HG02884 (cell line): ENCODE measurements around the gene MYOC.
"Not testable (repeated sequence)": the region's sequence is repeated elsewhere in the genome, so short reads cannot be mapped to it uniquely, and the experiment has no call there.

Source experiments
- ATAC-seq: cut with Tn5 transposase; IDR thresholded peaks from one replicate; pipeline ENCODE4 v1.9.1; 2021; ENCODE audit warnings: mild to moderate bottlenecking, moderate library complexity; ENCODE audit not compliant: unreplicated experiment

Gene MYOC

GRCh38 chr1:171611306-171611705 lies 41.2 kb downstream of the MYOC start:
- no peak for ATAC-seq

GRCh38 chr1:171610385-171610784 lies 42.1 kb downstream of the MYOC start:
- ATAC-seq, result no peak

DNA sequence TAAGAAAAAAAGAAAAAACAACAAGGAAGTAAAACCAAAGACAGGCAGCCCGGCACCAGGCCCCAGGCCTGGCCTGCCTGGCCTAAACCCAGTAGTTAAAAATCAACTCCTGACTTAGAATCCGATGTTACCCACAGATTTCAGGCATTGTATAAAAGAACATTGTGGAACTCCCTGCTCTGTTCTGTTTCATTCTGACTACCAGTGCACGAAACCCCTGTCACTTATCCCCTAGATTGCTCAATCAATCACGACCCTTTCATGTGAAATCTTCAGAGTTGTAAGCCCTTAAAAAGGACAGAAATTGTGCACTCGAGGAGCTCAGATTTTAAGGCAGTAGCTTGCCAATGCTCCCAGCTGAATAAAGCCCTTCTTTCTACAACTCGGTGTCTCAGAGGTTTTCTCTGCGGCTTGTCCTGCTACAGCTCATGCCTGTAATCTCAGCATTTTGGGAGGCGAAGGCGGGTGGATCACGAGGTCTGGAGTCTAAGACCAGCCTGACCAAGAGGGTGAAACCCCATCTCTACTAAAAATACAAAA lies 46.0 kb downstream of the MYOC start:
- no peak for ATAC-seq

DNA sequence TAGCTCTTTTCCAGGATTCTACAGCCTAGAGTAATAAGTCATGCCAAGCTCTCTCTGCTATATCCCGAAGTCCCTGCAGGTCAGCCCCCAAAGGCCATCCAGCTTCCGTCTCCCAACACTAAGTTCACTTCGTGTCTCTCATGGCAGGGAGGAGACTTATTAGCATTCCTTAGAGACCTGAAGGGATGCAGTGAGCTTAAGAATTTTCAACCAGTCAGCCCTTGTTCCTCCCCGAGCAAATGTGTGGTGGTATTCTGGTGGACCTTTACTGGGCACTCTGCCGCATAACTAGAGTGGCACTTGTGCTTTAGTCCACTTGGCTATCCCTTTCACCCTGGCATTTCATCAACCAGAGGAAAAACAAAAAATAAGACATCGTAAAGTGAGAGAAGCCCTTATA lies 49.4 kb downstream of the MYOC start:
- not testable (repeated sequence) for ATAC-seq

DNA sequence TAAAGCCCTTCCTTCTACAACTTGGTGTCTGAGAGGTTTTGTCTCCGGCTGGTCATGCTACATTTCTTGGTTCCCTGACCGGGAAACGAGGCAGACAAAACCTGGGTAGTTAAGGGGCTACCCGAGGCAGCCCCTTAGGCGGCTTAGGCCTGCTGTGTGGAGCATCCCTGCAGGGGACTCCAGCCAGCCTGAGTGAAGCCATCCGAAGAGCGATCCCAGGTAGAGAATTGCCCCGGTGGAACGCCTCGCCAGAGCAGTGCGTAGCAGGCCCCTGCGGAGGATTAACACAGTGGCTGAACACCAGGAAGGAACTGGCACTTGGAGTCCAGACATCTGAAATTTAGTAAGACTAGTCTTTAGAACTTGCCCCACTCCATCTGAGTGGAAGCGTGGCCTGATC lies 51.6 kb downstream of the MYOC start:
- no peak for ATAC-seq

DNA sequence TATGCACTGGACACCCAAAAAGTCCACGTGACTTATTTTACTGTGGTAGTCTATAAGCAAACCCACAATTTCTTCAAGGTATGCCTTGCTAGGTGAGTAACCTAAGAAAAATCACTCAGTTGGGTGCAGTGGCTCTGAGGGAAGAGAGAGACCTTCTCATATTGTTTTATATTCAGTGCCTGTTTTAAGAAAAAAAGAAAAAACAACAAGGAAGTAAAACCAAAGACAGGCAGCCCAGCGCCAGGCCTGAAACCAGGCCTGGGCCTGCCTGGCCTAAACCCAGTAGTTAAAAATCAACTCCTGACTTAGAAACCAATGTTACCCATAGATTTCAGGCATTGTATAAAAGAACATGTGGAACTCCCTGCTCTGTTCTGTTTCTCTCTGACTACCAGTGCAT lies 52.2 kb downstream of the MYOC start:
- not testable (repeated sequence) for ATAC-seq

- ATAC-seq, result no peak
Observed at GRCh38 chr1:171597203-171597602, 55.3 kb downstream of the MYOC start.

DNA sequence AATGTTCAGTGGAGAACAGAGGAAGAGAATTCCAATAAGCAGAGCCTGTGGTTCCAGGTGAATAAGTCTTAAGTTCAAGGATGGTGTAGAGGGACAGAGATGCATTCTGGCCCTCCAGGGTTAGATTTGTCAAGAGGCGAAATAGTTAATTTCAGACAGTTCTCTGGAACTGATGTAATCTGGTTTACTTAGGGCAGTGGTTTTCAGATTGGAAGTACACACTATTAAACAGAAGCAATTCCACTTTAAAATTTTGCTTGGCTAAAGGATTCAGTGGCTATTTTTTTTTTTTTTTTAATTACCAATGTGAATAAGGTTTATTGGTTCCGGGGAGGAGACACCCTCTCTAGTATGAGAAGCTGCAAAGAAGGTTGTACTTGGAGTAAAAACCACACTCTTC lies 55.8 kb downstream of the MYOC start:
- ATAC-seq, result no peak

- no peak for ATAC-seq
Observed at GRCh38 chr1:171596119-171596518, 56.4 kb downstream of the MYOC start.

- no peak for ATAC-seq
Observed at GRCh38 chr1:171595324-171595723, 57.2 kb downstream of the MYOC start.

DNA sequence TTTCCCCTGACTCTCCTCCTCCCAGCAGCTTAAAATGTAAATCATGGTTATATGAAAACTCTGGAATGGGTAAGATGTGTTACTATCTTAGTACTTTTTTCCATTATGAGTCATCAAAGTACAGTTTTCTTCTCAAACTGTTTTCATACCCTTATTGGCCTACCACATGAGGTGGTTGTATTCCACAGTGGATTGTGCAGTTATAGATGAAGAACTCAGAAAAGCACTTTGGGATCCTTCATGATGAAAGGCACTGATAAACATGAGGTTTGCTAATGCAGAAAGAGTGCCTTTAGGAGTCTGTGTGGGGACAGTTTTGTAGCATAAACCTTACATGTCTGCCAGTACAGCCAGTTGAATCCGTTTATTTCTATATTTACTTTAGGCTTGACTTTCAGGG lies 62.5 kb downstream of the MYOC start:
- no peak for ATAC-seq

- ATAC-seq, result no peak
Observed at GRCh38 chr1:171588230-171588629, 64.3 kb downstream of the MYOC start.

DNA sequence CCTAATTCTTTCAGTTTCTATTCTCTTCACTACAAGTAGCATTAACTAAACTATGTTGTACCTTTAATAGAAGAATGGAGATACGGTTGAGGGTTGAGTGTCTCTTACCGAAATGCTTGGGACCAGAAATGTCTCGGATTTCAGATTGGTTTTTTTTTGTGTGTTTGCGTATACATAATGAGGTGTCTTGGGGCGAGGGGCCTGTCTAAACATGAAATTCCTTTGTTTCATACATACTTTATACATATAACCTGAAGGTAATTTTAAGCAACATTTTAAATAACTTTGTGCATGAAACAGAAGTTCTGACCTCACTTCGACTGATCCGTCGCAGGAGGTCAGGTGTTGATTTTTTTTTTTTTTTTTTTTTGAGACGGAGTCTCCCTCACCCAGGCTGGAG lies 66.8 kb downstream of the MYOC start:
- no peak for ATAC-seq
